Measurements from ENCODE around the gene VPS18.

DNA sequence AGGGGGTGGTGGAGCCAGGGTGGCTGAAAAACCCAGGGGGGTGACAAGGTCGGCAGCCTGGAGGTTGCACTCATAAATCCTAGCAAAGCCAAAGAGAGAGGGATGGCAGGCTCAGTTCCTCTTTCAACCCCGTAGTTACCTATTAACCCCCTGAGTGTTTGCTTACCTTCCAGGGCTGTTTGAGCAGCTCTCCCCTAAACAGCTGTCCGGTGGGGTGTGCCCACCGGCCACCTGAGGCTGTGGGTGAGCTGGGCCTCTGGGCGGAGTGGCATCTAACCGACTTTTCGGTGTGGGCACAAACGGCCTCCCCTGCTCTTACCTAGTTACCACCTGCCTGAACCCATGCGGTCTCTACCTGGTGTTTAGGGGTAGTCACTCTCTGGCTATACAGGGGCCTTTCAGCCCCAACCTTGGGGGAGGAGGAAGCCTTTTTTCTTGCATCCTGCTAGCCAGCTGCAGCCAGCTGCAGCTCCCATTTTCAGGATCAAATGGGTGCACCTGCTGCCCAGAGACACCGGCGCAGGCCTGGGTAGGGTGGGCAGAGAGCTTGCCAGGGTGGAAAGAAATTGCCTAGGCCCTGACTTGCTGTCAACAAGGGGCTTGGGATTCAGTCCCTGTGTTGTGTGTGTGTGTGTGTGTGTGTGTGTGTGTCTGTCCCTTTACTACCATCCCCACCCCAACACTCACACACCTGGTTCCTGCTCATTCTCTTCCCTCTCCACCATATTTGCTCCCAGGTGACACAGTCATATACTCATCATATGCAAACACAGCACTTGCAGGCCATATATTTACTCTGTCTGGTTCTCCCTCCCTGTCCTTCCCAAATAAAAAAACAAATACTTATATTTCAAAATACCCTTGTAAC, 38.6 kb downstream of the VPS18 start:
- TF ChIP-seq CTCF (conservative IDR thresholded peaks at IDR 0.05 in 1 of 2, IDR thresholded peaks at IDR 0.05 in 1 of 2; ENCODE audit: low read depth in 1 of 2, low read length in 2 of 2) (no peak), EZH2 (IDR thresholded peaks at IDR 0.05; ENCODE audit: low read length, missing control alignments) (no peak)
